Adipocyte (in vitro differentiated cells): Measurements from ENCODE around the gene PRAME.
"Not testable (repeated sequence)": the region's sequence is repeated elsewhere in the genome, so short reads cannot be mapped to it uniquely, and the experiment has no call there.

Source experiments
- DNase-seq: peaks from one replicate; pipeline ENCODE4 v3.0.0-alpha.2; 2015; ENCODE audit warnings: low read depth
- H3K27me3 ChIP-seq: replicated peaks from 2 replicates; pipeline ENCODE4 v1.7.0; 2013; ENCODE audit warnings: mild to moderate bottlenecking, low read length, moderate library complexity; ENCODE audit not compliant: control insufficient read depth, insufficient read depth
- H3K36me3 ChIP-seq: 2 replicates; pipeline ENCODE4 v1.7.0; 2013; ENCODE audit warnings: low read length, mild to moderate bottlenecking, moderate library complexity; ENCODE audit not compliant: control insufficient read depth, insufficient read depth, severe bottlenecking
- H3K4me1 ChIP-seq: 2 replicates; pipeline ENCODE4 v1.7.0; 2013; ENCODE audit warnings: mild to moderate bottlenecking, low read length, moderate library complexity; ENCODE audit not compliant: control insufficient read depth, insufficient read depth
- H3K4me3 ChIP-seq: 2 replicates; pipeline ENCODE4 v1.7.0; 2013; ENCODE audit warnings: mild to moderate bottlenecking, low read length, moderate library complexity
- H3K9ac ChIP-seq: 2 replicates; pipeline ENCODE4 v1.7.0; 2013; ENCODE audit warnings: mild to moderate bottlenecking, low read length, moderate library complexity
- H3K9me3 ChIP-seq: 2 replicates; pipeline ENCODE4 v1.7.0; 2013; ENCODE audit warnings: mild to moderate bottlenecking, low read length, moderate library complexity; ENCODE audit not compliant: control insufficient read depth

The PRAME gene

GRCh38 chr22:22558972-22559603 lies at the start of gene PRAME:
PRAME (minus strand) TSS chr22:22559265; CDS start chr22:22556832, 2,433 bp downstream.
- Histone ChIP-seq H3K36me3 (no peaks in the 10 kb centered on the region), H3K4me1 (no peaks in the 10 kb centered on the region), H3K4me3 (no peak within 1 kb of the TSS), H3K27me3 (peaks cover 7% of the 10 kb centered on the region), H3K9me3 (no peaks in the 10 kb centered on the region), H3K9ac (no peak within 1 kb of the TSS)
- DNase-seq: peak; percentile 12

- DNase-seq, H3K36me3 ChIP-seq, H3K4me1 ChIP-seq, H3K4me3 ChIP-seq, H3K9ac ChIP-seq: not testable (repeated sequence)
- H3K9me3 ChIP-seq: peaks cover 15% of the 10 kb centered on the region
- peaks cover 28% of the 10 kb centered on the region for H3K27me3 ChIP-seq
Observed at GRCh38 chr22:22608022-22608421, 49.0 kb upstream of the PRAME start.

GRCh38 chr22:22605074-22605404 lies 46.0 kb upstream of the PRAME start:
- Histone ChIP-seq H3K36me3 (no peaks in the 10 kb centered on the region), H3K27me3 (peaks cover 38% of the 10 kb centered on the region), H3K4me3 (no peak overlapping the region), H3K9me3 (peaks cover 15% of the 10 kb centered on the region), H3K9ac (no peak overlapping the region), H3K4me1 (no peaks in the 10 kb centered on the region)
- DNase-seq: no peak

- no peak overlapping the region for H3K9ac ChIP-seq
- no peak for DNase-seq
- no peak overlapping the region for H3K4me3 ChIP-seq
- H3K4me1 ChIP-seq: no peaks in the 10 kb centered on the region
- H3K27me3 ChIP-seq: peaks cover 42% of the 10 kb centered on the region
- H3K9me3 ChIP-seq: peaks cover 15% of the 10 kb centered on the region
- no peaks in the 10 kb centered on the region for H3K36me3 ChIP-seq
Observed at GRCh38 chr22:22604326-22605073, 45.4 kb upstream of the PRAME start.

GRCh38 chr22:22603470-22603947 lies 44.4 kb upstream of the PRAME start:
- H3K4me3 ChIP-seq: no peak overlapping the region
- no peaks in the 10 kb centered on the region for H3K36me3 ChIP-seq
- DNase-seq: no peak
- H3K9ac ChIP-seq: no peak overlapping the region
- no peaks in the 10 kb centered on the region for H3K4me1 ChIP-seq
- peaks cover 15% of the 10 kb centered on the region for H3K9me3 ChIP-seq
- peaks cover 51% of the 10 kb centered on the region for H3K27me3 ChIP-seq

GRCh38 chr22:22600531-22601261 lies 41.6 kb upstream of the PRAME start:
- no peaks in the 10 kb centered on the region for H3K4me1 ChIP-seq
- H3K9ac ChIP-seq: no peak overlapping the region
- DNase-seq: no peak
- H3K27me3 ChIP-seq: peaks cover 64% of the 10 kb centered on the region
- no peaks in the 10 kb centered on the region for H3K9me3 ChIP-seq
- H3K4me3 ChIP-seq: no peak overlapping the region
- H3K36me3 ChIP-seq: no peaks in the 10 kb centered on the region

- H3K4me3 ChIP-seq: no peak overlapping the region
- DNase-seq: no peak
- H3K9ac ChIP-seq: no peak overlapping the region
- H3K36me3 ChIP-seq: no peaks in the 10 kb centered on the region
- no peaks in the 10 kb centered on the region for H3K9me3 ChIP-seq
- H3K4me1 ChIP-seq: no peaks in the 10 kb centered on the region
- H3K27me3 ChIP-seq: peaks cover 59% of the 10 kb centered on the region
Observed at GRCh38 chr22:22599248-22599647, 40.2 kb upstream of the PRAME start.

GRCh38 chr22:22598144-22598543 lies 39.1 kb upstream of the PRAME start:
- Histone ChIP-seq H3K27me3 (peaks cover 51% of the 10 kb centered on the region), H3K36me3 (no peaks in the 10 kb centered on the region), H3K4me1 (no peaks in the 10 kb centered on the region), H3K4me3 (no peak overlapping the region), H3K9ac (no peak overlapping the region), H3K9me3 (no peaks in the 10 kb centered on the region)
- DNase-seq: no peak

- Histone ChIP-seq H3K4me3 (no peak overlapping the region), H3K27me3 (peaks cover 57% of the 10 kb centered on the region), H3K9me3 (no peaks in the 10 kb centered on the region), H3K4me1 (no peaks in the 10 kb centered on the region), H3K9ac (no peak overlapping the region), H3K36me3 (no peaks in the 10 kb centered on the region)
- no peak for DNase-seq
Observed at GRCh38 chr22:22595001-22595835, 36.2 kb upstream of the PRAME start.

GRCh38 chr22:22593964-22594656 lies 35.0 kb upstream of the PRAME start:
- Histone ChIP-seq H3K9me3 (no peaks in the 10 kb centered on the region), H3K36me3 (no peaks in the 10 kb centered on the region), H3K4me1 (no peaks in the 10 kb centered on the region), H3K9ac (no peak overlapping the region), H3K27me3 (peaks cover 57% of the 10 kb centered on the region), H3K4me3 (no peak overlapping the region)
- peak; percentile 61 for DNase-seq
